Measurements from ENCODE around the gene DOHH. TPM values are rescaled to one million over a fixed set of nuclear protein-coding genes. Genes with fewer than 3 reads are reported as not detected.

The DOHH gene
- total RNA-seq, 1 experiment from 2014 or later = 13.0 TPM

DNA sequence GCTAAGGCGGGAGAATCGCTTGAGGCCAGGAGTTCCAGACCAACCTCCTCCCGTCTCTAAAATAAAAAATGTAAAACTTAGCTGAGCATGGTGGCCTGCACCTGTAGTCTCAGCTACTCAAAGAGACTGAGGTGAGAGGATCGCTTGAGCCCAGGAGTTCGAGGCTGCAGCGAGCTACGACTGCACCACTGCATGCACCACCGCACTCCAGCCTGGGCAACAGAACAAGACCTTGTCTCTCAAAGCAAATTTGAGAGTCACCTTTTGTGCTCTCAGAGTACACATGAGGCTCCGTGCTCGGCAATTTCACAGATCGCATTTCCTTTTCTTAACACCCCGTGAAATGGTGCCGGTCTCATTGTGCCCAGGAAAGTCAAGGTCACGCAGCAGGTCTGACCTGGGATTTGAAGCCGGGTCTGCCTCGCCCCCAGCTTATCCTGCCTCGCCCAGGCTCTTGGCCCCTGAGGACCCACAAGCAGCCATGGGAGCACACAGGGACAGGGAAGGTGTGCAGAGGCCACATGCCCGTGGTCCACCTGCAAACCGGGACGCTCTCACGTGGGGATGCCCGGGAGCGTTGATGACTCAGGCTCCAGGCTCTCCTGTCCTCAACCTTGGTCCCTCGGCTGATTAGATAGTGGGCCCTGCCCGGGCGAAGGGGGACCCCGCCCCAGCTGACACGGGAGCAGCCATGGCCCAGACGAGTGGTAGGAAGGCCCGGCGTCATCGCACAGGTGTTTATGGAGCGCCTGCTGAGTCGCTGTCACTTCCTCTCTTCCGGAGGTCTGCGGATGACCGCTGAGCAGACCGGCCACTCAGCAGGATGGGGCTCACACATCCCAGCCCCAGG is 19.0 kb downstream of the DOHH start:
- no peak for DNase-seq (ENCODE audit: extremely low read depth, low read depth)

- no peak for DNase-seq (ENCODE audit: extremely low read depth, low read depth)
These were observed 19.9 kb downstream of the DOHH start, which contains the start of gene SMIM24 for GRCh38 chr19:3480383-3481091. SMIM24 (minus strand) TSS chr19:3480525; CDS start chr19:3480463, 62 bp downstream.

DNA sequence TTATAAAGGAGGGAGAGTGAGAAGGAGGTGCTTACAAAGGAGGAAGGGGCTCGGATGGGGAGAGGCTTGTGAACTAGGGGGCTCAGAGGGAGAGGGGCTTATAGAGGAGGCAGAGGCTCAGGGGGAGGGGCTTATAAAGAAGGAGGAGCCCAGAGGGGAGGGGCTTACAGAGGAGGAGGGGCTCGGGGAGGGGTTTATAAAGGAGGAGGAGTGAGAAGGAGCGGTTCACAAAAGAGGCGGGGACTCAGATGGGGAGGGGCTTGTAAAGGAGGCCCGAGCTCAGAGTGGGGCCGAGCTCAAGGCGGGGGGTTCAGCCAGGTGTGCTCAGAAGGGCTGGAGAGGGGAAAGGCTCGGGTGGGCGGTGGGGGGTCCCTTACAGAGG is 20.6 kb downstream of the DOHH start:
- no peak for DNase-seq (ENCODE audit: extremely low read depth, low read depth)

GRCh38 chr19:3479177-3479833 is 21.2 kb downstream of the DOHH start:
- DNase-seq (ENCODE audit: extremely low read depth, low read depth) = no peak

DNA sequence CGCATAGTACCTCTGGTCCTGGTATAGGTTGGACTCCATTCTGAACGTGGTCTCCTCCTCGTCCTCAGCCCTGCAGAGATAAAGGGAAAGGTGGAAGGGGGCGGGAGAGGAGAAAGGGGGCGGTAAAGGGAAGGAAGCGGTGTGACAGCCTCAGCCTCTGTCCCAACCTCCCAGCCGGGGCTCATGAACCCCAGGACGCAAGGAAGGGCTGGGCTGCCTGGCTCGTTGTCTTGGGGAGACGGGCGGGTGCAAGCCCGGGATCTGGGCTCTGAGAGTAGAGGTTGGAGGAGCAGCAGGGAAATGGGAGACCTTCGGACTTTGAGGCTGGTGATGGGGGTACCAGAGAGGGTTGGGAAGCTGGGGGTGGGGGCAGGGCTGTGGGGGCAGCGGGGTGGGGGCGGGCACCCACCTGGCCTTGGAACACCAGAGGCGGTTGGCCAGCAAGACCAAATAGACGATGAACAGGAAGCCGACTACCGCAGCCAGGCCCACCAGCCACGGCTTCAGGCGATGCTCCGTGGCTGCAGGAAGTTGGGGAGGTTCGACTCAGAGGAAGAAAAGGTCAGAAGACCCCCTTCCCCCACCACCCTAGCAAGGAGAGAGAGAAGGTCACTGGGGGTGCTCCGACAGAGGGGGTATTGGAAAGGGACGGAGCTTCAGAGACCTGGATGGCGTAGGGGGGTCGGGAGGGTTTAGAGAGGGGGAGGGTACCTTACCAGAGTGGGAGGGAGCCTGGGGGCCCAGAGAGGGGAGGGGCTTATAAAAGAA is 21.9 kb downstream of the DOHH start:
- DNase-seq (ENCODE audit: extremely low read depth, low read depth) = no peak

- DNase-seq (ENCODE audit: extremely low read depth, low read depth) = no peak
These were observed 22.5 kb downstream of the DOHH start for GRCh38 chr19:3477951-3478350.

DNA sequence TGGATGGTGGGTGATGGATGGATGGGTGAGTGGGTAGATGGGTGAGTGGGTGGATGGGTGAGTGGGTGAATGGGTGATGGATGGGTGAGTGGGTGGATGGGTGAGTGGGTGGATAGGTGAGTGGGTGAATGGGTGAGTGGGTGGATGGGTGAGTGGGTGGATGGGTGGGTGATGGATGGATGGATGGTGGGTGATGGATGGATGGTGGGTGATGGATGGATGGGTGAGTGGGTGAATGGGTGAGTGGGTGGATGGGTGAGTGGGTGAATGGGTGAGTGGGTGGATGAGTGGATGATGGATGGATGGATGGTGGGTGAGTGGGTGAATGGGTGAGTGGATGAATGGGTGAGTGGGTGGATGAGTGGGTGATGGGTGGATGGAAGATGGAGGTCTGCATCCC is 23.0 kb downstream of the DOHH start:
- no peak for DNase-seq (ENCODE audit: extremely low read depth, low read depth)

DNA sequence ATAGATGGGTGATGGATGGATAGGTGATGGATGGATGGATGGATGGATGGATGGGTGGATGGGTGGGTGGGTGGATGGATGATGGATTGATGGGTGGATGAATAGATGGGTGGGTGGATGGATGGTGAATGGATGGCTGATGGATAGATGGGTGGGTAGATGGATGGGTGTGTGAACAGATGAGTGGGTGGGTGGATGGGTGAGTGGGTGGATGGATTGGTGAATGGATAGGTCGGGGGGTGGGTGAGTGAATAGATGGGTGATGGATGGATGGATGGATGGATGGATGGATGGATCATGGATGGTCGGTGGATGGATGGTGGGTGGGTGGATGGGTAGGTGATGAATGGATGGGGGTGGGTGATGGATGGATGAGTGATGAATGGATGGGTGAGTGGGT is 23.6 kb downstream of the DOHH start:
- no peak for DNase-seq (ENCODE audit: extremely low read depth, low read depth)

DNA sequence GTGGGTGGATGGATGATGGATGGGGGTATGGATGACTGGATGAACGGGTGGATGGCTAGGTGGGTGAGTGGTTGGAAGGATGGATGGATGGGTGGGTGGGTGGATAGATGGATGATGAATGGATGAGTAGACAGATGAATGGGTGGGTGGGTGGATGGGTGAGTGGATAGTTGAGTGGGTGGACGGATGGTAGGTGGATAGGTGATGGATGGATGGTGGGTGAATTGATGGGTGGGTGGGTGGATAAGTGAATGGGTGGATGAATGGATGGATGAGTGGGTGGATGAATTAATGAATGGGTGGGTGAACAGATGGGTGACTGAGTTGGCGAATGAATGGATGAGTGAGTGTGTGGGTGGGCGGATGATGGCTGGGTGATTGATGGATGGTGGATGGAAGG is 25.0 kb downstream of the DOHH start:
- DNase-seq (ENCODE audit: extremely low read depth, low read depth) = no peak

DNA sequence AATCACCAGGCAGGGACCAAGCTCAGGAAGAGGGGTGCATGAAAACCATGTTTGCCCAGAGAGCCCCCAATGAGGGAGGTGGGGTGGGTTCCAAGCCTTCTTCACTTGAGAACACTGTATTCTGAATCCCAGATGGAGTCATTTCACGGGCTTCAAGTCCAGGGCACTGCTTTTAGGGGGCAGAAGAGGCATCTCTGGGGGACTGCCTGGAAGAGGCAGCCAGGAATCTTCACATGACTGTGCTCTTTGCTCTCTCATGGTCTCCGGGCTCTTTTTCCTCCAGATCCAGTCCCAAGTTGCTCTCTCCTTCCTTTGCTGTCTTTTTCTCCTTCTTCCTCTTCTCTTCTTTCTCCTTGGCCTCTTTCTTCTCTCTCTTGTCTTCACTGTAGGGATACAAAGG is 25.9 kb downstream of the DOHH start:
- no peak for DNase-seq (ENCODE audit: extremely low read depth, low read depth)

GRCh38 chr19:3474010-3474409 is 26.5 kb downstream of the DOHH start:
- no peak for DNase-seq (ENCODE audit: extremely low read depth, low read depth)

DNA sequence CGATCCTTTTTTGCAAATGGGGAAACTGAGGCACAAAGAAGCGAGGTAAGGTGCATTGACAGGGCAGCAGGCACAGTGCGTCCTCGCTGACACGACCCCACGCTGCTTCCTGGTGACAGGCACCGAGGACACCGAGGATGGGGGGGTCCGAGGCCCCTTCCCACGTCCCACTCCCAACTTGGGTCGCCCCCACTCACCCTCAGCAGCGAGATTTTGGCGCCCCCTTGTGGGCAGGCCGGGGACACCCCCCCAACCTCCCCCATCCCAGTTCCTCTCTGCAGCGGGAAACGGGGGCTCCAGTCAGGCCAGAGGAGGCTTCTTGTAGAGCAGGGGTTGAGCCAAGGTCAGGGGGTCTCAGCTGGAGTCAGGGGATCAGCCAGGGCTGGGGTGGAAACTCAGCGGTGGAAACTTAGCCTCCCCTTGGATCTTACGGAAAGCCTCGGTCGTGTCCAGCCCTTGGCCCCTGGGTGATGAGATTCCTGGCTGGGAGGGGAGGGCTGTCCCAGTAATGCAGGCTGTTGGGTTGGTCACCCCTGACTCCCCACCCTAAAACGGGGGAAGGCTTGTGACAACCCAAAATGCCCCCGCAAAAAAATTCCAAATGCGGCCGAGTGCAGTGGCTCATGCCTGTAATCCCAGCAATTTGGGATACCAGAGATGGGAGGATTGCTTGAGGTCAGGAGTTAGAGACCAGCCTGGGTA is 28.4 kb downstream of the DOHH start:
- no peak for DNase-seq (ENCODE audit: extremely low read depth, low read depth)

- no peak for DNase-seq (ENCODE audit: extremely low read depth, low read depth)
These were observed 29.9 kb downstream of the DOHH start for GRCh38 chr19:3470500-3471128.

GRCh38 chr19:3469638-3470499 is 30.6 kb downstream of the DOHH start:
- no peak for DNase-seq (ENCODE audit: extremely low read depth, low read depth)

GRCh38 chr19:3468211-3468610 is 32.3 kb downstream of the DOHH start:
- no peak for DNase-seq (ENCODE audit: extremely low read depth, low read depth)

GRCh38 chr19:3467437-3468198 is 32.9 kb downstream of the DOHH start:
- no peak for DNase-seq (ENCODE audit: extremely low read depth, low read depth)

- no peak for DNase-seq (ENCODE audit: extremely low read depth, low read depth)
These were observed 33.8 kb downstream of the DOHH start for GRCh38 chr19:3466635-3467034.

GRCh38 chr19:3465552-3465951 is 34.9 kb downstream of the DOHH start:
- DNase-seq (ENCODE audit: extremely low read depth, low read depth) = no peak

Data from NCI-H460 (cell line).